ENCODE results near the gene ADORA2B.

ADORA2B gene

DNA sequence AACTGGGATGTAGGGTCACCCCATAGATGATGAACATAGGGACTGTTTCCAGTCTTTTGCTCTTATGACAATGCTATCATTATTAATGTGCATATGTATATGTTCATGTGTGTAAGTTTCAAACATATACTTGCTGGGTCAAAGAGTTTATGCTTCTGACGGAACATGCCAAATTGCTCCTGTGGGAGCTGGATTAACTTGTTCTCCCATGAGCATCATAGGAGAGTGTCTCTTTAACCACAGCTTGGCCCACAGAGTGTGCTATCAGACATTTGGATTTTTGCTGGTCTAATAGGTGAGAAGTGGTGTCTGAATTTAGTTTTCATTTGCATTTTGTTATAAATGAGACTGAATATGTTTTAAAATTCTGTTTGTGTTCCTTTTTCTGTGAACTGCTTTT lies 22.3 kb upstream of the ADORA2B start:
- TF ChIP-seq, protein P1, sequence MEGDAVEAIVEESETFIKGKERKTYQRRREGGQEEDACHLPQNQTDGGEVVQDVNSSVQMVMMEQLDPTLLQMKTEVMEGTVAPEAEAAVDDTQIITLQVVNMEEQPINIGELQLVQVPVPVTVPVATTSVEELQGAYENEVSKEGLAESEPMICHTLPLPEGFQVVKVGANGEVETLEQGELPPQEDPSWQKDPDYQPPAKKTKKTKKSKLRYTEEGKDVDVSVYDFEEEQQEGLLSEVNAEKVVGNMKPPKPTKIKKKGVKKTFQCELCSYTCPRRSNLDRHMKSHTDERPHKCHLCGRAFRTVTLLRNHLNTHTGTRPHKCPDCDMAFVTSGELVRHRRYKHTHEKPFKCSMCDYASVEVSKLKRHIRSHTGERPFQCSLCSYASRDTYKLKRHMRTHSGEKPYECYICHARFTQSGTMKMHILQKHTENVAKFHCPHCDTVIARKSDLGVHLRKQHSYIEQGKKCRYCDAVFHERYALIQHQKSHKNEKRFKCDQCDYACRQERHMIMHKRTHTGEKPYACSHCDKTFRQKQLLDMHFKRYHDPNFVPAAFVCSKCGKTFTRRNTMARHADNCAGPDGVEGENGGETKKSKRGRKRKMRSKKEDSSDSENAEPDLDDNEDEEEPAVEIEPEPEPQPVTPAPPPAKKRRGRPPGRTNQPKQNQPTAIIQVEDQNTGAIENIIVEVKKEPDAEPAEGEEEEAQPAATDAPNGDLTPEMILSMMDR (conservative IDR thresholded peaks at IDR 0.05; ENCODE audit: low read depth, low read length): no peak
- no peak for DNase-seq (ENCODE audit: low read depth)
- no peak overlapping the region for H3K4me3 ChIP-seq (ENCODE audit: low read length)

DNA sequence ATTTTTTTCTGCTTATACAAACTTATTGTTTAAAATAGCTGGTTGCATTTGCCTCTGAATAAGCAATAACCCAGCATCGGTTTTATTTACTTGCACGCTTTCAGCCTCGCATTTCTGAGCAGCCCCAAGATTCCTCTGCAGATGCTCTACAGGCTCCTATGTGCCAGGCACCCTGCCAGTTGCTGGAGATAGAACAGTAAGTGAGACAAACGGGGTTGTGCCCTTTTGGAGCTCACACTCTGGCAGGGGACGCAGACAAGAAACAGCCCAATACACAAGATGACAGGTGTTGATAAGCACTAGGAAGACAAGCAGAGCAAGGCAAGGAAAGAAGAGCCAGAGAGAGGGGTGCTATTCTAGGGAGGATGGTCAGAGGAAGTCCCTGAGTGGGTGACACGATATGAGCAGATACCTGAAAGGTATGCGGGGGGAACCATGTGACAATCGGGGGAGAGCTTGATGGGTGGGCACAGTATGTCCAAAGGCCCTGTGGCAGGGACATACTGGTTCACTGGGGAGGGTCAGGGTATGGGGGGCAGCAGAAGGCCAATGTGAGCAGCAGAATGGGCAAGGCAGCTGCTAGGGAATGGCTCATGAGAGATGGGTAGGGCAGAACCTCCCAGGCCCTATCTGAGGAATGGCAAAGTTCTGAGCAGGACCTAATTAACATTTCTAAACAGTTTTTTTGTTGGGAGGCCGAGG lies 18.7 kb upstream of the ADORA2B start:
- DNase-seq (ENCODE audit: low read depth): no peak
- TF ChIP-seq, protein P1 (conservative IDR thresholded peaks at IDR 0.05; ENCODE audit: low read depth, low read length): no peak

DNA sequence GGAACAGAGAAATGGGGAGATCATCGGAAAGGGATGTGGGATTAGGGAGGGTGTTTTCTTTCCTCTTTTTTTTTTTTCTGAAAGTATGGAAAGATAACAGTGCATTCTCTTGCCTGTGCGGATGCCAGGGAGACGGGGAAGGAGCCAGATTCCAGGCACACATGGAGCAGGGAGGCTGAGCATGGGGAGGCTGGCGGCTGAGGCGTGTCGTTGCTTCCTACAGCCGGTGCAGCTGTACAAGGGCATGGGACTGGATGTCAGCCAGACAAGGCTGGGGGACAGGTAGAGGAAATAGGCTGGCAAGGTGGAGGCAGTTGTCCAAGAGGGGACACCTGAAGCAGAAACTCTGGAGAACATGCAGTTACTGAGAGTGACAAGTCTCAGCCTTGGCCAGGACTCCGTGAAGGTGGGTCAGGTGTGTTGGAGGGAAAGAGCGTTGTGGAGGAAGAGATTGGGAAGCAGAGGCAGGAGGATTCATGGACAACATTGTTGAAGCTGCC lies 16.6 kb upstream of the ADORA2B start:
- TF ChIP-seq, protein P1 (conservative IDR thresholded peaks at IDR 0.05; ENCODE audit: low read depth, low read length): no peak
- DNase-seq (ENCODE audit: low read depth): no peak
- H3K4me3 ChIP-seq (ENCODE audit: low read length): no peak overlapping the region

More for the DNA sequence above, 18.7 kb upstream of the ADORA2B start:
- no peak overlapping the region for H3K4me3 ChIP-seq (ENCODE audit: low read length)

DNA sequence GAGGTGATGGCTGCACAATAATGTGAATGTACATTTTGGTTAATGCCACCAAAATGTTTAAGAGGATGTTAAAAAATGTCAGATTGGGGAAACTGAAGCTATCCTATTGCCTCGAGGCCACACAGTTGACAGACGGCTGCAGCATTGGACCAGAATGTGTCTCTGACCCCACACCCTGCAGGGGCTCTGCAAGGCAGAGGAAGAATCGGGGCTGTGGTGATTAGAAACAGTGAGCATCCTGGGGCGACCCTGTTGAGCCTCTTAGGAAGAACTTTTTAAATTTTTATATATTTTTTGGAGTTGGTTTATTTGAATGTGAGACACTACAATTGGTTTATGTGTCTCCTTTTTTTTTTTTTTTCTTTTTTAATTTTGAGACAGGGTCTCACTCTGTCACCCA lies 15.0 kb upstream of the ADORA2B start:
- no peak overlapping the region for H3K4me3 ChIP-seq (ENCODE audit: low read length)
- TF ChIP-seq, protein P1 (conservative IDR thresholded peaks at IDR 0.05; ENCODE audit: low read depth, low read length): no peak
- DNase-seq (ENCODE audit: low read depth): no peak

DNA sequence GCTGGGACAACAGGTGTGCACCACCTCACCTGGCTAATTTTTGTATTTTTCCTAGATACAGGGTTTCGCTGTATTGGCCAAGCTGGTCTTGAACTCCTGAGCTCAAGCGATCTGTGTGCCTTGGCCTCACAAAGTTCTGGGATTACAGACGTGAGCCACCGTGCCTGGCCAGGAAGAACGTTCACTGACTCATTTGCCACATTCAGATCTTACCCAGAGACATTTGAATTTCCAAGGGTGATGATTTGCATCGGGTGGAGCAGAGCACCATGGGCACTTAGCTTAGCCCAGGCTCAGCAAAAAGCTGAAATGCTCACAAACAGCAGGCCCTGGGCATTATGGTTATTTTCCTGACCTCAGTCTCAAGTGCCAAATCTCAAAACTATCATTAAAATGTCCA lies 14.5 kb upstream of the ADORA2B start:
- DNase-seq (ENCODE audit: low read depth): no peak
- TF ChIP-seq, protein P1 (conservative IDR thresholded peaks at IDR 0.05; ENCODE audit: low read depth, low read length): no peak
- no peak overlapping the region for H3K4me3 ChIP-seq (ENCODE audit: low read length)

DNA sequence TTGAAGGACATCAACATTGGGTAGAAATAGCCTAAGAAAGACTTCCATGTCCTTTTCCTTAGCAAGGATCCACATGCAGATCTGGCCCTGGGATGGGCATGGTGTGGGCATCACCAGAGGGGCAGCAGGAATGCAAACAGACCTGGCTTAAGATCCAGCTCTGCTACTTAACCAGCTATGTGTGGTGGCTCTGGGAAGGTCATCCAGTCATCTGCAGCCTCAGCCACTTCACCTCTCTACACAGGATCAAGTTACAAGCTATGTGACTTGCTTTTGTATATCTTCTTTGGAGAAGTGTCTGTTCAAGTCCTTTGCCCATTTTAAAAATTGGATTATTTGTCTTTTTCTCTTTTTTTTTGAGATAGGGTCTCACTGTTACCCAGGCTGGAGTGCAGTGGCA lies 13.5 kb upstream of the ADORA2B start:
- DNase-seq (ENCODE audit: low read depth): no peak
- no peak overlapping the region for H3K4me3 ChIP-seq (ENCODE audit: low read length)
- TF ChIP-seq, protein P1 (conservative IDR thresholded peaks at IDR 0.05; ENCODE audit: low read depth, low read length): no peak

DNA sequence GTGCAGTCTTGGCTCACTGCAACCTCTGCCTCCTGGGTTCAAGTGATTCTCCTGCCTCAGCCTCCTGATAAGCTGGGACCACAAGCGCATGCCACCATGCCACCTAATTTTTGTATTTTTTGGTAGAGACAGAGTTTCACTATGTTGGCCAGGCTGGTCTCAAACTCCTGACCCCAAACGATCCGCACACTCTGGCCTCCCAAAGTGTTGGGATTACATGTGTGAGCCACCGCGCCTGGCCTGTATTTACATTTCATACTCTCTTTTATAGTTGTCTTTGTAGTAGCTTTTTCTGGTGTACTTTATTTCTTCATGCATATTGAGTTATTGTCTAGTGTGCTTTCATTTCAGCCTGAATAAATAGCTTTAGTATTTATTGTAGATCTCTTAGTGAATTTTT lies 10.1 kb upstream of the ADORA2B start:
- TF ChIP-seq, protein P1 (conservative IDR thresholded peaks at IDR 0.05; ENCODE audit: low read depth, low read length): no peak
- DNase-seq (ENCODE audit: low read depth): no peak
- H3K4me3 ChIP-seq (ENCODE audit: low read length): no peak overlapping the region
